OCI-LY3 (cell line): ENCODE measurements around the gene N4BP3.

Experiments used
- CTCF ChIP-seq: fragments of 200-600, 300-600 bp; sonication (generic); IDR thresholded peaks from 2 replicates; pipeline ENCODE4 v1.5.1; 2014; ENCODE audit warnings: antibody characterized with exemption, low read length, low read depth
- EZH2phosphoT487 ChIP-seq: fragments of 200-600 bp; shearing (Covaris generic); IDR thresholded peaks from 2 replicates; pipeline ENCODE4 v1.6.1; 2018; ENCODE audit warnings: antibody characterized with exemption, mixed run types, low read depth

- TF ChIP-seq CTCF = no peak
- TF ChIP-seq EZH2phosphoT487 = no peak
These were observed 34.1 kb downstream of the N4BP3 start for GRCh38 chr5:178147406-178147805.
